ENCODE data around the gene HSCB.
"Not testable (repeated sequence)": the region's sequence is repeated elsewhere in the genome, so short reads cannot be mapped to it uniquely, and the experiment has no call there.

HSCB gene

GRCh38 chr22:28741785-28742561 is at the start of gene HSCB, which contains the start of gene CHEK2:
Gene HSCB, plus strand, starts transcription at chr22:28742039. Its CDS starts 57 bp downstream, at chr22:28742096.
Gene CHEK2, minus strand, starts transcription at chr22:28741820. Its CDS starts 7,099 bp downstream, at chr22:28734721.
- Histone ChIP-seq H3K9me3 (replicated peaks; ENCODE audit: insufficient read depth, low read length) (no peaks in the 10 kb centered on the region), H4K20me1 (ENCODE audit: insufficient read depth, low read length) (no peaks in the 10 kb centered on the region), H3K9me2 (replicated peaks; ENCODE audit: insufficient read depth, low read length) (no peaks in the 10 kb centered on the region), H3K27me3 (replicated peaks; ENCODE audit: insufficient read depth, low read length) (no peaks in the 10 kb centered on the region), H3K4me1 (ENCODE audit: low read length) (peaks cover 10% of the 10 kb centered on the region; the same call in 1 of the 2 replicates), H3K4me2 (ENCODE audit: low read depth, low read length) (peak within 1 kb of the TSS; percentile 91), H2AFZ (ENCODE audit: low read length) (peak within 1 kb of the TSS; percentile 99), H3F3A (ENCODE audit: insufficient read depth, low read length) (peaks cover 4% of the 10 kb centered on the region; the same call in 1 of the 2 replicates), H3K9ac (ENCODE audit: low read length) (peak within 1 kb of the TSS; percentile 93), H3K79me2 (ENCODE audit: low read length) (peaks cover 65% of the 10 kb centered on the region), H3K4me3 (ENCODE audit: low read length) (peak within 1 kb of the TSS; percentile 99), H3K36me3 (replicated peaks; ENCODE audit: insufficient read depth, low read length) (0 out of 2 replicates have a peak, but pooled peaks cover 4% of the 10 kb centered on the region), H3K27ac (ENCODE audit: low read length) (peak within 1 kb of the TSS; percentile 83)
- DNase-seq, result peak; percentile 99
- no peak for TF ChIP-seq EZH2 (optimal IDR thresholded peaks at IDR 0.05; ENCODE audit: low read depth, low read length)
- TF ChIP-seq EZH2phosphoT487 (IDR thresholded peaks at IDR 0.05; ENCODE audit: low read length), result no peak
- no peak for TF ChIP-seq CTCF (IDR thresholded peaks at IDR 0.05; ENCODE audit: low read length)

- not testable (repeated sequence) for H3K9me2 ChIP-seq (replicated peaks; ENCODE audit: insufficient read depth, low read length); H2AFZ ChIP-seq (ENCODE audit: low read length); H4K20me1 ChIP-seq (ENCODE audit: insufficient read depth, low read length); H3K9me3 ChIP-seq (replicated peaks; ENCODE audit: insufficient read depth, low read length); H3K36me3 ChIP-seq (replicated peaks; ENCODE audit: insufficient read depth, low read length); H3F3A ChIP-seq (ENCODE audit: insufficient read depth, low read length); DNase-seq; H3K27ac ChIP-seq (ENCODE audit: low read length); H3K4me3 ChIP-seq (ENCODE audit: low read length); H3K4me2 ChIP-seq (ENCODE audit: low read depth, low read length); H3K4me1 ChIP-seq (ENCODE audit: low read length); H3K9ac ChIP-seq (ENCODE audit: low read length); H3K79me2 ChIP-seq (ENCODE audit: low read length); H3K27me3 ChIP-seq (replicated peaks; ENCODE audit: insufficient read depth, low read length)
These were observed 48.6 kb upstream of the HSCB start for GRCh38 chr22:28693041-28693760.

GRCh38 chr22:28702891-28703290 is 38.9 kb upstream of the HSCB start:
- no peaks in the 10 kb centered on the region for H3K79me2 ChIP-seq (ENCODE audit: low read length)
- no peaks in the 10 kb centered on the region for H3K9me2 ChIP-seq (replicated peaks; ENCODE audit: insufficient read depth, low read length)
- H3F3A ChIP-seq (ENCODE audit: insufficient read depth, low read length), result no peaks in the 10 kb centered on the region
- H4K20me1 ChIP-seq (ENCODE audit: insufficient read depth, low read length), result no peaks in the 10 kb centered on the region
- DNase-seq, result no peak
- H3K9ac ChIP-seq (ENCODE audit: low read length), result no peak overlapping the region
- no peak overlapping the region for H3K4me2 ChIP-seq (ENCODE audit: low read depth, low read length)
- no peak for TF ChIP-seq CTCF (IDR thresholded peaks at IDR 0.05; ENCODE audit: low read length)
- no peak for TF ChIP-seq EZH2phosphoT487 (IDR thresholded peaks at IDR 0.05; ENCODE audit: low read length)
- no peak for TF ChIP-seq EZH2 (optimal IDR thresholded peaks at IDR 0.05; ENCODE audit: low read depth, low read length)
- H3K36me3 ChIP-seq (replicated peaks; ENCODE audit: insufficient read depth, low read length), result no peaks in the 10 kb centered on the region
- H3K27ac ChIP-seq (ENCODE audit: low read length), result no peak overlapping the region
- H3K4me1 ChIP-seq (ENCODE audit: low read length), result no peaks in the 10 kb centered on the region
- no peak overlapping the region for H2AFZ ChIP-seq (ENCODE audit: low read length)
- no peaks in the 10 kb centered on the region for H3K9me3 ChIP-seq (replicated peaks; ENCODE audit: insufficient read depth, low read length)
- no peaks in the 10 kb centered on the region for H3K27me3 ChIP-seq (replicated peaks; ENCODE audit: insufficient read depth, low read length)
- H3K4me3 ChIP-seq (ENCODE audit: low read length), result no peak overlapping the region
